ENCODE measurements around the gene NAMPT.

NAMPT gene

DNA sequence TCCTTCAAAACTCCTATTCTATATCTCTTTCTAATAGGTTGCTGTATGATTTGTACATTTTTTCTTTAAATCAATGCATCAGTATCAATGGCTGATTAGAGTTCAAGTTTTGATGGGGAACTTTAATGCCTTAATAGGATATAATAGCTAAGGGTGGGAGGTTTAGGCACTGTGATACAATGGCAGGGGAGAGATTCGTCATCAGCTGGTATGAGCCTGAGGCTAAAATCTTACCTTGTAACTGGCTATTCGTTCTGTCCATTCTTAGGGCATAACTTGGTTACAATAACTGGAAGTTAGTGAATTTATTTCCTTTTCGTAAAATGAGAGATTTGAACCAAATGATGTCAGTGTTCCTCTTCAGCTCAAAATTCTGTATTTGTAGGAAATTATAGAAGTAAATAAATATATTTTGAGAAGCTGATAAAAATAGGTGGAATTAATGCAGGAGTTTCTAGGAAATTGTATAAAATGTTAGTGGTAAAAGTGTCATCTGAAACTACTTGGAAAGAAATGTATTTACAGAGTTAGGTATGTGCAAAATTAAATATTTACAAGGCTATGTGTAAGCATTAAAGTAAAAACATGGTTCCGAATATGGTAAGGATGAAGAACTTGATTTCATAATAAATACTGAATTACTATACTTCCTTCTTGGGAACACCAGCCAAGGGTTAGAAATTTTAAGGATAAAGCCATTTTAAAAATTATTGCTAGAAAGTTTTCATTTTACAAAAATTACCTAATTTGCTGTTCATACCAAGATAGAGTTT, 27.5 kb upstream of the NAMPT start:
- Histone ChIP-seq H3K9me2 (replicated peaks; ENCODE audit: control insufficient read depth, low read length) (no peaks in the 10 kb centered on the region; the same call in 1 of the 2 replicates), H3K27ac (ENCODE audit: low read depth, low read length) (no peak overlapping the region), H3K4me1 (ENCODE audit: control insufficient read depth, low read length) (peaks cover 10% of the 10 kb centered on the region), H3K27me3 (ENCODE audit: control insufficient read depth, low read length) (no peaks in the 10 kb centered on the region; the same call in 1 of the 2 replicates), H3K4me3 (ENCODE audit: low read length) (no peak overlapping the region), H3K36me3 (ENCODE audit: control insufficient read depth, low read length) (no peaks in the 10 kb centered on the region), H3F3A (ENCODE audit: control insufficient read depth, insufficient read depth) (peaks cover 3% of the 10 kb centered on the region; the same call in 1 of the 2 replicates), H4K20me1 (ENCODE audit: control insufficient read depth, insufficient read depth, low read depth, low read length) (no peaks in the 10 kb centered on the region), H3K9me3 (ENCODE audit: control insufficient read depth, insufficient read depth, low read length) (no peaks in the 10 kb centered on the region), H3K4me2 (ENCODE audit: low read length) (no peak overlapping the region), H3K79me2 (ENCODE audit: control insufficient read depth, low read length) (no peaks in the 10 kb centered on the region)
- no peak for TF ChIP-seq CTCF (IDR thresholded peaks at IDR 0.05; ENCODE audit: low read depth, low read length, poor library complexity, severe bottlenecking)
- TF ChIP-seq EZH2phosphoT487 (IDR thresholded peaks at IDR 0.05; ENCODE audit: borderline replicate concordance, low read length) = no peak

GRCh38 chr7:106309362-106309761, 24.6 kb upstream of the NAMPT start:
- no peaks in the 10 kb centered on the region for H3K27me3 ChIP-seq (ENCODE audit: control insufficient read depth, low read length)
- H3K27ac ChIP-seq (ENCODE audit: low read depth, low read length) = no peak overlapping the region
- no peak for TF ChIP-seq EZH2phosphoT487 (IDR thresholded peaks at IDR 0.05; ENCODE audit: borderline replicate concordance, low read length)
- TF ChIP-seq CTCF (IDR thresholded peaks at IDR 0.05; ENCODE audit: low read depth, low read length, poor library complexity, severe bottlenecking) = no peak
- H3K9me3 ChIP-seq (ENCODE audit: control insufficient read depth, insufficient read depth, low read length) = no peaks in the 10 kb centered on the region
- H3K36me3 ChIP-seq (ENCODE audit: control insufficient read depth, low read length) = no peaks in the 10 kb centered on the region
- H4K20me1 ChIP-seq (ENCODE audit: control insufficient read depth, insufficient read depth, low read depth, low read length) = no peaks in the 10 kb centered on the region
- no peaks in the 10 kb centered on the region for H3K79me2 ChIP-seq (ENCODE audit: control insufficient read depth, low read length)
- peaks cover 3% of the 10 kb centered on the region; the same call in 1 of the 2 replicates for H3F3A ChIP-seq (ENCODE audit: control insufficient read depth, insufficient read depth)
- H3K9me2 ChIP-seq (replicated peaks; ENCODE audit: control insufficient read depth, low read length) = no peaks in the 10 kb centered on the region; the same call in 1 of the 2 replicates
- peaks cover 10% of the 10 kb centered on the region for H3K4me1 ChIP-seq (ENCODE audit: control insufficient read depth, low read length)
- no peak overlapping the region for H3K4me3 ChIP-seq (ENCODE audit: low read length)
- no peak overlapping the region for H3K4me2 ChIP-seq (ENCODE audit: low read length)

DNA sequence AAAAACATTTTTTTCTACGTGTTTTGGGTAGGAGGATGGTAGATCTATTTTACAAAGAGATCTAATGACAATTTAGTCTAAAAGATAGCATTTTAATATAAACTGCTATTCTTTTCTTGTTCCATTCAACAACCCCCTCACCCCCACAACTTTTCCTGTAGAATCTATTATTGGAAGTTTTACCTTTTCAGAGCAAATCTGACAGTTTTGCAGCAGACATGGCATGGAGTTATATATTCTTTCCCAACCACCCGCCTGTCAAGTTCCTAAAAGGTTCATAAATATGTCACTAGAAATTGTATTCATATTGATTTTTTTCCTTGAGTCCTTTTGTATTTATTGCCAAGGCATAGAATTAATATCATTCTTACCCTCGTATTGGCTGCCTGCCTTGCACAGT, 21.5 kb upstream of the NAMPT start:
- Histone ChIP-seq H3K27me3 (ENCODE audit: control insufficient read depth, low read length) (peaks cover 2% of the 10 kb centered on the region; the same call in 1 of the 2 replicates), H3K9me2 (replicated peaks; ENCODE audit: control insufficient read depth, low read length) (no peaks in the 10 kb centered on the region; the same call in 1 of the 2 replicates)
- TF ChIP-seq CTCF (IDR thresholded peaks at IDR 0.05; ENCODE audit: low read depth, low read length, poor library complexity, severe bottlenecking) = no peak

More for the DNA sequence above, 21.5 kb upstream of the NAMPT start:
- Histone ChIP-seq H3K79me2 (ENCODE audit: control insufficient read depth, low read length) (no peaks in the 10 kb centered on the region), H3K36me3 (ENCODE audit: control insufficient read depth, low read length) (no peaks in the 10 kb centered on the region), H3F3A (ENCODE audit: control insufficient read depth, insufficient read depth) (no peaks in the 10 kb centered on the region), H4K20me1 (ENCODE audit: control insufficient read depth, insufficient read depth, low read depth, low read length) (no peaks in the 10 kb centered on the region), H3K27ac (ENCODE audit: low read depth, low read length) (no peak overlapping the region), H3K4me1 (ENCODE audit: control insufficient read depth, low read length) (no peaks in the 10 kb centered on the region), H3K4me2 (ENCODE audit: low read length) (no peak overlapping the region), H3K9me3 (ENCODE audit: control insufficient read depth, insufficient read depth, low read length) (no peaks in the 10 kb centered on the region), H3K4me3 (ENCODE audit: low read length) (no peak overlapping the region)
